ENCODE results near the gene CDK14. TPM values are rescaled to one million over a fixed set of nuclear protein-coding genes. Genes with fewer than 3 reads are reported as not detected.

Gene CDK14
- total and polyA plus RNA-seq, 8 donors, result 0.58 to 43.9 (median 12.2) TPM

DNA sequence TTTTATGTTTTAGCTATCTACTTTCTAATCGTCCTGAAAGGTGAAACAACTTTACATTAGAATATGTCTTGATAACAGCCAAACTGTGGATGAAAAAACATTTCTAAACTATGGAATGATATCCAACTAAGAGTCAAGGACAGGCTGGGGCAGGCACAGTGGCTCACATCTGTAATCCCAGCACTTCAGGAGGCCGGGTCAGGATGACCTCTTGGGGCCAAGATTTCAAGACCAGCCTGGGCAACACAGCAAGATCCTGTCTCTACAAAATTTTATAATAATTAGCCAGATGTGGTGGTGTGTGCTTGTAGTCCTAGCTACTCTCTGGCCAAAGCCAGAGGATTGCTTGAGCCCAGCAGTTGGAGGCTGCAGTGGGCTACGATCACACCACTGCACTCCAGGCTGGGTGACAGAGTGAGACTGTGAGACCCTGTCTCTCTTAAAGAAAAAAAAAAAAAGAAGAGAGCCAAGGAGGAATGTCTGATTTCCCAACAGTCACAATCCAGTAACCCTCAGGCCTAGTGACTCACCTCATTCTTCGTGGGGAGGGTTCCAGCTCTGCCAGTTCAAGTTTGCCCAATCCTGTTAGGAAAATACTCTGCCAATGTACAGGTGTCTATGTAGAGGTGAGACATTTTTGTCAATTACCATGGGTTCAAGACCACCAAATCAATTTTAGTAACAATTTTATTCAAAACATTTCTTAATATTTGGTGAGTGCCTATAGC lies 653.5 kb downstream of the CDK14 start:
- Histone ChIP-seq H3K4me3 (no peak overlapping the region), H3K27me3 (no peaks in the 10 kb centered on the region), H3K4me1 (no peaks in the 10 kb centered on the region), H3K27ac (no peak overlapping the region), H3K36me3 (no peaks in the 10 kb centered on the region), H3K9me3 (no peaks in the 10 kb centered on the region)
- TF ChIP-seq EP300 (IDR thresholded peaks at IDR 0.05) (no peak), POLR2A (IDR thresholded peaks at IDR 0.05) (no peak), CTCF (IDR thresholded peaks at IDR 0.05) (no peak), POLR2AphosphoS5 (IDR thresholded peaks at IDR 0.05) (no peak)
- 63 to 67% (median 66%) methylated on average over 4 of the region's 4 CpGs for WGBS, 5 donors
- no peak for DNase-seq
- intact Hi-C loops (cut with DNase I; ENCODE audit: low total_unique reads), result no loop called here

DNA sequence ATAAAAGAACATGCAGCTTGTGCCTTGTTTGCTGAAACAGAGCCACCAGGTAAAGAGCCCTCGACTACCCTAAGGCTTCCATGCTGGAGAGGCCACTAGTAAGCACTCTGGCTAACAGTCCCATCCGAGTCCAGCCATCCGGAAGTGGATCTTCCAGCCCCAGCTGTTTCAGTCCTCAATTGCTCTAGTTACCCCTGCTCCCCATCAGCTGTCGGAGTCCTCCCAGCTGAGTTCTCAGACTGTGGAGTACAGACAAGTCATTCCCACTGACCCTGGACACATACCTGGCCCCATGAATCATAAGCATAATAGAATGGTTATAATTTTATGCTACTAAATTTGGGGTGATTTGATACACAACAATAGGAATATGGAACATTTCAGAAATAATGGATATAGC lies 654.6 kb downstream of the CDK14 start:
- Histone ChIP-seq H3K27ac (no peak overlapping the region), H3K4me1 (no peaks in the 10 kb centered on the region), H3K27me3 (no peaks in the 10 kb centered on the region), H3K36me3 (no peaks in the 10 kb centered on the region), H3K9me3 (peaks cover 0 to 2% (median under 1%) of the 10 kb centered on the region in 4 donors), H3K4me3 (no peak overlapping the region)
- 89 to 96% (median 92%) methylated on average over 4 of the region's 4 CpGs for WGBS, 5 donors
- TF ChIP-seq CTCF (IDR thresholded peaks at IDR 0.05) (no peak), POLR2A (IDR thresholded peaks at IDR 0.05) (no peak), EP300 (IDR thresholded peaks at IDR 0.05) (no peak), POLR2AphosphoS5 (IDR thresholded peaks at IDR 0.05) (no peak)
- no peak for DNase-seq
- intact Hi-C loops (cut with DNase I; ENCODE audit: low total_unique reads), result no loop called here

- 90 to 96% (median 94%) methylated on average over 3 of the region's 3 CpGs for WGBS, 5 donors
- peaks cover 0 to 12% (median 5%) of the 10 kb centered on the region in 4 donors for H3K9me3 ChIP-seq
- H3K27me3 ChIP-seq, result no peaks in the 10 kb centered on the region
- H3K36me3 ChIP-seq, result no peaks in the 10 kb centered on the region
- H3K4me3 ChIP-seq, result no peak overlapping the region
- H3K4me1 ChIP-seq, result no peaks in the 10 kb centered on the region
- no peak for DNase-seq
- TF ChIP-seq POLR2A (IDR thresholded peaks at IDR 0.05) (no peak), CTCF (IDR thresholded peaks at IDR 0.05) (no peak), EP300 (IDR thresholded peaks at IDR 0.05) (no peak), POLR2AphosphoS5 (IDR thresholded peaks at IDR 0.05) (no peak)
- intact Hi-C loops (cut with DNase I; ENCODE audit: low total_unique reads), result no loop called here
- H3K27ac ChIP-seq, result no peak overlapping the region
Observed at GRCh38 chr7:91251877-91252276, 655.8 kb downstream of the CDK14 start.

Other genes starting within 250 kb of the CDK14 start
- gene GTPBP10, start 249.6 kb upstream of the CDK14 start, total RNA-seq, result 10 to 100 TPM in 2 of 5 donors, 1 to 10 TPM in 2, under 1 TPM in 1; 0.58 to 73.0 (median 7.8) TPM
- gene GTPBP10, start 249.6 kb upstream of the CDK14 start, polyA plus RNA-seq, result 10 to 100 TPM in 1 of 3 donors, 1 to 10 TPM in 2; 9.0 to 17.3 (median 9.2) TPM
- gene CLDN12, start 192.9 kb upstream of the CDK14 start, total RNA-seq, result 10 to 100 TPM in 3 of 5 donors, 1 to 10 TPM in 2; 8.1 to 26.6 (median 24.3) TPM
- 10 to 100 TPM in 2 of 3 donors, 1 to 10 TPM in 1; 6.1 to 13.8 (median 12.8) TPM for gene CLDN12, start 192.9 kb upstream of the CDK14 start, polyA plus RNA-seq
- not detected for gene PTTG1IP2, start 126.7 kb upstream of the CDK14 start, total RNA-seq
- not detected for gene PTTG1IP2, start 126.7 kb upstream of the CDK14 start, polyA plus RNA-seq

All from stomach (tissue), 9 donors.